Retinal pigment epithelial cell (primary cell): ENCODE results near the gene DAZAP1.

ENCODE experiments used
- DNase-seq: peaks from one replicate; pipeline ENCODE4 v3.0.0-alpha.2; 2010; ENCODE audit warnings: low read depth
- H3K4me3 ChIP-seq: 2 replicates; pipeline ENCODE4 v1.5.1; 2011; ENCODE audit warnings: mild to moderate bottlenecking, low read length, control low read depth, moderate library complexity
- TF ChIP-seq, protein P1 (sequence below): conservative IDR thresholded peaks from 2 replicates; pipeline ENCODE4 v1.5.1; 2011; ENCODE audit warnings: low read depth, low read length, control low read depth, inconsistent platforms

DAZAP1 gene

DNA sequence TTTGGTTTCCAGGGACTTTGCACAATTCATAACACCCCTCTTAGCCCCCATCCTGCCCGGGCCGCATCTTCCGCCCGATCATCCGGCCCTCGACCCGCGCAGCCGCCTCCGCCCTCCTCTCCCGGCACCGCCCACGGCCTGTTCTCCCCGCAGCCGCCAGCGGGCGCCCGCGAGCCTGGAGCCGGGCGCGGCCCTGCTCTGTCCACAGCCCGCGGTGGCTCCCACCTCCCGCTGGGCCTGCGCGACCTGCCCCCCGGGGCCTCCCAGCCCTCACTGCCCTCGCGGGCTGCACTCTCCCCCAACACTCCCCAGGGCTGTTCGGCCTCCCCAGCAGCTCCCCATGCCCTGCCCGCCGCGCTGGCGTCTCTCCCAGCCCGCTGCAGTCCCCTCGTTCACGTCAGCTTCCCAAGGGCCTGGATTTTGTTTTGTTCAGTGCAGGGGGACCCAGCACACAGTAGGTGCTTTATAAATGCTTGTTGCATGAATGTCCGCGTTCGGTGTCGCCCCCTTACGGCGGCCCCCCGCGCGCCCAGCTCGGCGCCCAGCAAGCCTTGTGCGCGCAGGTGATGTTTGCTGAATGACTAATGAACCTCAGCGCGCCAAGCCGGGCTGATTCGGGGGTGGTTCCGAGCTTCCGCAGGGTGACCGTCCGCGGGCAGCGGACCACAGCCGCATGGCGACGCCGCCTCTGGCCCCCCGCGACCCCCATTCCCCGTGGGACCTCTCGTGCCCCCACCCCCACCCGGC, 38.0 kb downstream of the DAZAP1 start:
- DNase-seq = no peak
- peak overlapping the region; percentile 41 for H3K4me3 ChIP-seq
- TF ChIP-seq, protein P1, sequence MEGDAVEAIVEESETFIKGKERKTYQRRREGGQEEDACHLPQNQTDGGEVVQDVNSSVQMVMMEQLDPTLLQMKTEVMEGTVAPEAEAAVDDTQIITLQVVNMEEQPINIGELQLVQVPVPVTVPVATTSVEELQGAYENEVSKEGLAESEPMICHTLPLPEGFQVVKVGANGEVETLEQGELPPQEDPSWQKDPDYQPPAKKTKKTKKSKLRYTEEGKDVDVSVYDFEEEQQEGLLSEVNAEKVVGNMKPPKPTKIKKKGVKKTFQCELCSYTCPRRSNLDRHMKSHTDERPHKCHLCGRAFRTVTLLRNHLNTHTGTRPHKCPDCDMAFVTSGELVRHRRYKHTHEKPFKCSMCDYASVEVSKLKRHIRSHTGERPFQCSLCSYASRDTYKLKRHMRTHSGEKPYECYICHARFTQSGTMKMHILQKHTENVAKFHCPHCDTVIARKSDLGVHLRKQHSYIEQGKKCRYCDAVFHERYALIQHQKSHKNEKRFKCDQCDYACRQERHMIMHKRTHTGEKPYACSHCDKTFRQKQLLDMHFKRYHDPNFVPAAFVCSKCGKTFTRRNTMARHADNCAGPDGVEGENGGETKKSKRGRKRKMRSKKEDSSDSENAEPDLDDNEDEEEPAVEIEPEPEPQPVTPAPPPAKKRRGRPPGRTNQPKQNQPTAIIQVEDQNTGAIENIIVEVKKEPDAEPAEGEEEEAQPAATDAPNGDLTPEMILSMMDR = peak; percentile 67

DNA sequence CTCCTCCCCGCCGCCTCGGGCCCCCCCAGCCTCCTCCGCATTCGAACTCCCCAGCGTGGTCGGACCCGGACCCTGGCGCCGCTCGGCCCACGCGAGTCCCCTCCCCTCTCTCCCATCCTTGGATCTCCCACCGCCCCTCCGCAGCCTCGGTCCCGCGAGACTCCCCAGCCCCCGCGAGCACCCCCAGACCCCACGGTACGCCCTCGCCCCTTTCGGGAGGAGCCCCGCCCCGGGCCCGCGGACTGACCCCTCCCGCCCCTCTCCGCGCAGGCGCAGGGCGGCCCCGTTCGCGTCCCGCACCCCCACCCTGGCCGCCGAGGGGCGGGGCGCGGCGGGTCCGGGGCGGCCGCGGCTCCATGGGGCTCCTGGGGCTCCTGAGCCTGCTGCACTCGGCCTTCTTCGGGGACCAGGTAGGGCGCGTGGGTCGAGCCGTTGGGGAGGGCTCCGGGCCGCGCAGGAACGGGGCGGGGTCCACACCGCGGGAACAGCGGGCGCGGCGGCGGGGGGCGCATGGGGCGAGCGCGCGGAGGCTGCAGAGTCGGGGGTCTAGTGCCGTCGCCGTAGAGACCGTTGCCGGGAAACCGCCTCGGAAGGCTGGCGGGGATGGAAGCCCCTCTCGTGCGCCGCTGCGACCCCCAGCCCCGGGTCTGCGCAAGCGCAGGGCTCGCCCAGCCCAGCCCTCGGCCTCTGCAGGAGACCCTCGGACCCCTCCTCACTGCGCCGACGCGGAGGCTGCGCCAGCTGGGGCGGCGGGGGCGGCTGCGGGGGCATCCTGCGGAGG, 38.7 kb downstream of the DAZAP1 start:
- TF ChIP-seq, protein P1 = no peak
- no peak for DNase-seq
- H3K4me3 ChIP-seq = peak overlapping the region; percentile 24

DNA sequence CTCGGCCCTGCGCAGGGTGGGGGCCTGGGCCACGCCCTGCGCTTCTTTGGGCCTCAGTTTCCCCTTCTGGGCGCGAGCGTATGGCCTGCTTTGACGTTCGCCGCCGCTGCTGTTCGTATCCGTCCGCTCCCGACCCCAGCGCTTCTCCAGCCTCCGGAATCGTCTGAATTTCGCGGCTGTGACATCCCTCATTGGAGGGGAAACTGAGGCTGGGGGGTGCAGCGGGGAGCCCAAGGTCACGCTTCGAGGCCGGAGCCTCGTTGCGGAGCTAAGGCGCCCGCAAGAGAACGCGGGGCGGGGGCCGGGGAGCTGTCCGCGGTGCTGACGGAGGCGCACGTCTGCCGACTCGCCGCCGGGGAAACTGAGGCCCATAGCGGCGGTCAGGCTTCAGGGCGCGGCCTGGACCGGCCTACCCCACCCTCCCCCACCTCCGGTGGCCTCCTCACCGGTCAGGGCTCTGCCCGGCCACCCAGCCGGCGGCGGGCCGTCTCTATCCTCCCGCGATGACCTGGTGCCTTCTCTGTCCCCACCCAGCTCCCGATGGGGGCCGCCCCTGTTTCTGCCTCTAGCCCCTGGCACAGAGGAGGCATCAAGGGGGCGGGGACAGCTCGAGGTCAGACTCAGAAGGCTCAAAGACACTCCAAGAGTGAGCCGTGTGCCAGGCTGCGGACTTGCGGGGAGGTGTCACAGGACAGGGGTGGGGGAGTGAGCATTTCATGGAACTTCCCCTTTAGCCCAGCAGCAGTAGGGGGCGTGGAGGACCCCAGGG, 39.5 kb downstream of the DAZAP1 start:
- DNase-seq = no peak
- no peak overlapping the region for H3K4me3 ChIP-seq
- TF ChIP-seq, protein P1 = no peak

DNA sequence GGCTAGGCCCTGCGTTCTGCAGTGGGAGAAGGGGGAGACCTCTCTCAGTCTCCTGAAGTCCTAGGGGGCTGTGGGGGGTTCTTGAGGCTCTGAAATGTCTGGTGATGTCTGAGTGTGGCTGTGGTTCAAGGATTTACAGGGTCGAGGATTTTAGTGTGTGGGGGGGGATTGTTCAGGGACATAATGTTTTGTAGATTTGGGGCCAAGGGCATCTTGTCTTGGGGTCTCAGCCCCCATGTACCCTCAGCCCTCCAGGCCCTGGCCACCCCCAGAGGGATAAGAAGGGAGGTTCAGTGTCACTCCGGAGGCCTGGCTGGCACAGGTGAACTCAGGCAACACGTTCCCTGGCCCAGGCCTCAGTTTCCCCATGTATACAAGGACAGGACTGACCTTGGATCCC, 40.1 kb downstream of the DAZAP1 start:
- DNase-seq = no peak
- no peak overlapping the region for H3K4me3 ChIP-seq
- TF ChIP-seq, protein P1 = no peak

DNA sequence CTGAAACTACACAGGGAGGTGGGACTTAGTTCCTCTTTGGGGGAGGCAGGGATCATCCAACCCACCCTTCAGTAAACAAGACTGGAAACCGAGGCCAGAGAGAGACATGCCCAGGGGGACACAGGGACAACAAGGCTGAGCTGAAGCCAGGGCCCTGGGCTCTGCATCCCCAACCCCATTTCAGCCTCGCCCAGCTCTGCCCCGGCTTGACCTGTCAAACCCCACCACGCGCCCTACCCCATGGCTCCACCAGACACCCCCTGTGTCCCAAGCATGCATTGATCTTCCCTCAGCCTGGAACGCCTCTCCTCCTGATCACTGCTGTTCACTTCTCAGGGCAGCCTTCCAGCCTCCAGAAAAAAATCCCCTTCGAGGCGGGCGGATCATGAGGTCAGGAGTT, 40.6 kb downstream of the DAZAP1 start:
- no peak for DNase-seq
- H3K4me3 ChIP-seq = no peak overlapping the region
- TF ChIP-seq, protein P1 = no peak

DNA sequence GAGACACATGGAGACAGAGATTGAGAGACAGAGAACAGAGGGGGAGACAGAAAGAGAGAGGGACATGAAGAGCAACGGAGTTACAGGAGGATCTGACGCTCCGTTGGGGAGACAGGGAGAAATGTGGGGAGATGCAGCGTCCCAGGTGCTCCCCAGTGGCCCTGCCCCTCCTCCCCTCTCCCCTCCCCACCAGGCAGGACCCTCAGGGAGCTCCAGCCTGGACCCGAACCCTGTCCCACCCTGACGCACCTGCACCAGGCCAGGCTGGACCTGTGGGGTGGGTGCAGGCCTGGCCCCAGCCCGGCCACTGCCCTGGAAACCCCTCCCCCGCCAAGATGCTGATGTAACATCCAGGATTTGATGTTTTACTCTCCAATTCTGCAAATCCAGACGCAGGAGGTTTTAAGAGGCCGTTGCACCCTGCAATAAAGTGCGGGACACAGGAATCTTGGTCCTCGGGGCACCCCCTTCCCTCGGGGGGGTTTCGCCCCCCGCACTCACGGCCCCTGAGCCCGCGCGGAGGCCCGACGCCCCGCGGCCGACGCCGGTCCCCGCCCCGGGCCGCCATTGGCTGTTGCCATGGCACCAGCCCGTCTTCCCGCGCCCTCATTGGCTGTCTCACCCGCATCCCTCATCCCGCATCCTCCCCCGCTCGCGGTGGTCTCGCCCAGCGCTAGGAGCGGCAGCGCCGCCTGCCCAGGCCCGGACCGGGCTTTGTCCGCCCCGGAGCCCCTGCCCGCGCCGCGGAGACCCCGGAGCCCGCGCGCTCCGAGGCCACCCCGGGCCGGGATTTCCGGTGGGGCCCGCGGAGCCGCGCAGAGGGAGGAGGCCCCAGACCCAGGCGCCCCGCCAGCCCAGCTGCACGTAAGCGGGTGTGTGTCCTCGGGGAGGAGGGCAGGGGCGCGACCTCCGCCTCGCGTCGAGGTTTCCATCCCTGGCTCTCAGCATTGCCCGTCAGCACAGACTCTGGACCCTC, 42.4 kb downstream of the DAZAP1 start, which contains the start of gene APC2:
APC2 (plus strand) TSS at position 655 of the 976 bp plus-strand sequence. CDS start 2,881 bp downstream, outside the sequence.
- DNase-seq = no peak
- no peak within 1 kb of the TSS for H3K4me3 ChIP-seq
- TF ChIP-seq, protein P1 = no peak
